ENCODE results near the gene TCERG1L. TPM values are rescaled to one million over a fixed set of nuclear protein-coding genes. Genes with fewer than 3 reads are reported as not detected.

Gene TCERG1L
- total RNA-seq, 4 donors from 2014 or later = 0.12 TPM; not detected in 3

DNA sequence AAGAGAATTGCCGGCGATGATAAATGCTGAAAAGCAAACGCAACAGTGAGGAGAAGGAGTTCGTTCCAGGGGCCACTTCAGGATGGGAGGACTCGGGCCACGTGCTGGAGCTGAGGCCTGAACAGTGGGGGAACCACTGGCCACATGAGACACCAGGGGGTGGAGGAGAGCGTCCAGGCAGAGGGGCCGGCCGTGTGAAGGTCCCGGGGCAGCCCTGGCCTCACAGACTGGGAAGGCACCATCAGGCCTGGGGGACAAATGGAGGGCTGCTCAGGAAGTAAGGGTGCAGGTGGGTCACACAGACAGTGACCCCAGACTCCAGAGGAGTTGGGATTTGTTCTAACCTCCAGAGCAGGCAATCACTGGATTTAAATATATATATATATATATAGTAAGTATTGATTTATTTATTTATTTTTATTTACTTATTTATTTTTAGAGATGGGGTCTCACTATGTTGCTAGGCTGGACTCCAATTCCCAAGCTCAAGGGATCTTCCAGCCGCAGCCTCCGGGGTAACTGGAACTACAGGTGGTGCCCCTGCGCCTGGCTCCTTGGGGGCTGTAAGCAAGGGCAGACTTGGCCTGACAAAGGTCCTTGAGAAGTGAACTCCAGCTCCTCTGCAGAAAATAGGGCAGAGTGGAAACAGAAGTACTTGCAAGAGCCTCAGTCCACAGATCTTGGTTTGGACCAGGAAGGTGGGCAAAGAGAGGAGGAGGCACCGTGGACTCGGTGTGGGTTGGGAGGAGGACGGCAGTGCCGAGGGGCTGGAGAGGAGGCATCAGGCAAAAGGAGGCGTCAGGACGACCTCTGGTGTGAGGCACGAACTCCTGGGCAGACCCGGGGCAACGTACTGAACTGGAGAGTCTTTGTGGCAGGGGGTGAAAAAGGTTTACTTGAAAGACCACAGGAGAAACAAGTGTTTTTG lies 57.3 kb downstream of the TCERG1L start:
- 82 to 97% methylated on average over 10 to 15 of the region's 22 CpGs for WGBS, 2 donors (ENCODE audit: low coverage in 1 of 2)
- no peaks in the 10 kb centered on the region for H3K4me1 ChIP-seq
- TF ChIP-seq POLR2AphosphoS5 (IDR thresholded peaks at IDR 0.05) (no peak), POLR2A (IDR thresholded peaks at IDR 0.05) (no peak), EP300 (IDR thresholded peaks at IDR 0.05) (no peak), CTCF (IDR thresholded peaks at IDR 0.05) (no peak)
- no peak for ATAC-seq
- H3K9me3 ChIP-seq = no peaks in the 10 kb centered on the region
- no peak overlapping the region for H3K4me3 ChIP-seq
- no peaks in the 10 kb centered on the region for H3K36me3 ChIP-seq
- peaks cover 63% of the 10 kb centered on the region for H3K27me3 ChIP-seq
- no peak overlapping the region for H3K27ac ChIP-seq

DNA sequence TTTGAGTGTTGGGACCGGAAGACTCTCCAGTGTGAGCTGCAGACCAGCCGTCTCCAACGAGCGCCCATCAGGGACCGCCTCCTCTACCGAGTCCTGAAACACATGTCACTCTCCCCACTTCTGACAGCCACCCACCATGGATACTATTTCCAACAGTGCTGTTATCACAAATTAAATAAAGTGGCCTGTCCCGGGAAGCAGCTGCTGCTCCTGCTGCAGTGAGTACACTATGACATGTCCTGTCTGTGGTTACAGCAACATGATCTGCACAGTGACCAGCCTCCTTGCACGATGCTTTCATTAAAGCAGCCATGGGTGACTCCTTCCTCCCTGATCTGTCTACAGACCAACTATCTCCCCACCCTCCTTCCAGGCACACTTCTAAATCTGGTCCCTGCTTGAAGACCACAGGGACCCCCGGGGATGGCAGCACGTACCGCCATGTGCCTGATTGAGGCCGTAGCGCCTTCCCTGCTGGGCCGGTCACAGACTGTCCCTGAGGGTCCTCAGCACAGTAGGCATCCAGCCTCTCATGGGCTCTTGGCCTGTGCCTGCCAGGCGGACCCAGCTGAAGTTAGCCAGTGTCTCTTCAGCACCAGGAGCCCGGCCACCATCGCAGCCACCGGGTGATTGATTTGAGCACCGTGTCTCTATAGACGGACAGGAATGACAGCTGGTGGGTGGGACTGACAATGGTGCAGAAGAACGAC lies 58.8 kb downstream of the TCERG1L start:
- Histone ChIP-seq H3K27ac (no peak overlapping the region), H3K4me1 (no peaks in the 10 kb centered on the region), H3K9me3 (no peaks in the 10 kb centered on the region), H3K27me3 (peaks cover 78% of the 10 kb centered on the region), H3K4me3 (no peak overlapping the region), H3K36me3 (no peaks in the 10 kb centered on the region)
- 20 to 84% methylated on average over 1 to 6 of the region's 21 CpGs for WGBS, 2 donors (ENCODE audit: low coverage in 1 of 2)
- no peak for TF ChIP-seq CTCF (IDR thresholded peaks at IDR 0.05)
- TF ChIP-seq POLR2AphosphoS5 (IDR thresholded peaks at IDR 0.05) = no peak
- no peak for ATAC-seq

- Histone ChIP-seq H3K36me3 (no peaks in the 10 kb centered on the region), H3K4me1 (no peaks in the 10 kb centered on the region), H3K4me3 (no peak overlapping the region), H3K27ac (no peak overlapping the region), H3K9me3 (no peaks in the 10 kb centered on the region), H3K27me3 (peaks cover 93% of the 10 kb centered on the region)
- ATAC-seq = no peak
- TF ChIP-seq EP300 (IDR thresholded peaks at IDR 0.05) (no peak), POLR2AphosphoS5 (IDR thresholded peaks at IDR 0.05) (no peak)
- WGBS, 2 donors (ENCODE audit: low coverage in 1 of 2) = 5 to 8% methylated on average over 2 to 4 of the region's 6 CpGs
Observed at GRCh38 chr10:131251146-131251541, 60.4 kb downstream of the TCERG1L start.

DNA sequence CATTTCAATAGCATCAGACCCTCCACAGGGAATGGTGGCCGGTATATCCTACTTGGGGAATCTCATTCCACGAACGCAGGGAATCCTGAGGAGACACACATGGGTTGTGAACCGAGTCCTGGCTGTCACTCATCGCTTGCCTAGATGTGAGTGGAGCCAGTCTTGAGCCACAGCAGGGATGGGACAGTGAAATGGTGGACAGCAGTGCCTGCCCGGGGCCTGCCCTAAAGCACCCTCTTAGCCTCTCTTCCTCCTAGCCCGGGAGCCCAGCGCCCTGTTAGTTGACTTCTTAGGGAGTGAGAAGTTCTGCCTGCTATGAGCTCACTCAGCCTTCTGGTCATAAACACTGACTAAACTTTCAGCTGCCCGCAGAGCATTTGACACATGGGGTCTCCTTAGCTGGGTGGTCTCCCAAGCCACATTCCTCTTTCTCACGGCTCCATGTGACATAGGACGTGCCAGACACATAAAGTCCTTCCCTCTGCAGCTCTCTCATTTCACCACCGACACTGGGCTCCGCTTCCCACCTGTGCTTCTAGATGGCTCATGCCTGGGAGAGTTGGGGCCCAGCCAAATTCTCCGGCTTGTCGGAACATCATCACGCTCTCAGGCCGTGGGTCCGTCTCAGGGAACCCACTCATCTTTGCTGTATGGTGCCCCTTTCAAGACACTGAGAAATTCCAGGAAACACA lies 60.9 kb downstream of the TCERG1L start:
- no peak for TF ChIP-seq POLR2A (IDR thresholded peaks at IDR 0.05)
- no peak for TF ChIP-seq EP300 (IDR thresholded peaks at IDR 0.05)
- no peak for TF ChIP-seq POLR2AphosphoS5 (IDR thresholded peaks at IDR 0.05)
- no peak for TF ChIP-seq CTCF (IDR thresholded peaks at IDR 0.05)
- no peak overlapping the region for H3K27ac ChIP-seq
- H3K4me3 ChIP-seq = no peak overlapping the region
- WGBS, 2 donors (ENCODE audit: low coverage in 1 of 2) = 25 to 43% methylated on average over 10 to 12 of the region's 18 CpGs
- peaks cover 97% of the 10 kb centered on the region for H3K27me3 ChIP-seq
- ATAC-seq = no peak
- no peaks in the 10 kb centered on the region for H3K36me3 ChIP-seq
- no peaks in the 10 kb centered on the region for H3K4me1 ChIP-seq
- H3K9me3 ChIP-seq = no peaks in the 10 kb centered on the region

GRCh38 chr10:131249955-131250344 lies 61.6 kb downstream of the TCERG1L start:
- Histone ChIP-seq H3K4me1 (no peaks in the 10 kb centered on the region), H3K36me3 (no peaks in the 10 kb centered on the region), H3K4me3 (no peak overlapping the region), H3K27ac (no peak overlapping the region), H3K27me3 (peaks cover 93% of the 10 kb centered on the region), H3K9me3 (no peaks in the 10 kb centered on the region)
- TF ChIP-seq EP300 (IDR thresholded peaks at IDR 0.05) (no peak), POLR2AphosphoS5 (IDR thresholded peaks at IDR 0.05) (no peak), CTCF (IDR thresholded peaks at IDR 0.05) (no peak), POLR2A (IDR thresholded peaks at IDR 0.05) (no peak)
- ATAC-seq = no peak
- WGBS, 2 donors (ENCODE audit: low coverage in 1 of 2) = 13 to 14% methylated on average over 3 to 5 of the region's 14 CpGs

Data from gastroesophageal sphincter (tissue), 4 donors.